HEK293T (cell line): Measurements from ENCODE around the gene INPP4A.

Experiments
- CTBP1 ChIP-seq: fragments of 450-650 bp; IDR thresholded peaks from 2 replicates; pipeline ENCODE4 v1.6.1; 2016; ENCODE audit warnings: borderline replicate concordance
- FOXA1 ChIP-seq: fragments of 450-650 bp; IDR thresholded peaks from 2 replicates; pipeline ENCODE4 v1.6.1; 2016; ENCODE audit warnings: mild to moderate bottlenecking
- FOXK2 ChIP-seq: fragments of 450-650 bp; IDR thresholded peaks from 2 replicates; pipeline ENCODE4 v1.6.1; 2016; ENCODE audit warnings: mild to moderate bottlenecking
- FOXM1 ChIP-seq: fragments of 450-650 bp; IDR thresholded peaks from 2 replicates; pipeline ENCODE4 v1.6.1; 2017; ENCODE audit warnings: mild to moderate bottlenecking, borderline replicate concordance
- NFRKB ChIP-seq: fragments of 450-650 bp; IDR thresholded peaks from 2 replicates; pipeline ENCODE4 v1.6.1; 2016; ENCODE audit warnings: mild to moderate bottlenecking, moderate library complexity
- ZNF384 ChIP-seq: fragments of 450-650 bp; IDR thresholded peaks from 2 replicates; pipeline ENCODE4 v1.6.1; 2016

- no peak for TF ChIP-seq ZNF384
- no peak for TF ChIP-seq FOXM1
- no peak for TF ChIP-seq NFRKB
- no peak for TF ChIP-seq CTBP1
- TF ChIP-seq FOXA1, result no peak
- no peak for TF ChIP-seq FOXK2
Observed at GRCh38 chr2:98550165-98550564, 105.5 kb downstream of the INPP4A start.
